AG04449 (cell line): ENCODE data around the gene ROBO1.

ENCODE experiments used
- CTCF ChIA-PET: fragments of 350-600 bp; formaldehyde crosslinking; extraction: SDS; loops from one replicate; lab custom pipeline; 2021; ENCODE audit warnings: antibody characterized with exemption; lab: Yijun Ruan, JAX
- POLR2A ChIA-PET: fragments of 400-600, 350-600 bp; formaldehyde crosslinking; extraction: SDS; loops from one replicate; lab custom pipeline; 2020; ENCODE audit warnings: antibody characterized with exemption, inconsistent platforms; lab: Yijun Ruan, JAX
- DNase-seq: peaks from one replicate; pipeline ENCODE4 v3.0.0-alpha.2; 2010; ENCODE audit warnings: low read depth, low spot score
- H3K4me3 ChIP-seq: 2 replicates; pipeline ENCODE4 v1.5.1; 2011; ENCODE audit warnings: low read depth, mild to moderate bottlenecking, control low read depth, low read length
- TF ChIP-seq, protein P1 (sequence below): IDR thresholded peaks from one replicate; pipeline ENCODE4 v1.5.1; 2011; ENCODE audit warnings: mild to moderate bottlenecking, moderate library complexity, low read length, control low read depth, inconsistent platforms; ENCODE audit not compliant: insufficient read depth; ENCODE audit errors: missing control alignments

ROBO1 gene

DNA sequence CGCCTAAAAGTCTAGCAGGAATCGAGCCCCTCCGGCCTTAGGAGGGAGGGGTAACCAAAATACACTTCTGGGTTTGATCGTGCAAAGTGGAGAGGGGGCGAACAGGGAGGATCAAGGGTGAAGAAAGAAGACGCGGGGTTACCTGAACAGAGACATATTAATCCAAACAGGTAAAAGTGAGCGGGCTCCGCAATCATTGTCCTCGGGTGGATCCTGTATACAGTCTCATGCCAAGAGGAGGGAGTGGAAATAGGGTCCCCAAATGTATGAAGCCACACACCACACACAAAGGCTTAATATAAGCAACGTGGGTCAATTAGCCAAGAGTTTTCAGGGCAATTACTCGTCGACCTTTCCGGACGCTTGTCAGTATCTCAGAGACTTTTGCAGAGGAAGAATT lies 749.5 kb downstream of the ROBO1 start:
- TF ChIP-seq, protein P1, sequence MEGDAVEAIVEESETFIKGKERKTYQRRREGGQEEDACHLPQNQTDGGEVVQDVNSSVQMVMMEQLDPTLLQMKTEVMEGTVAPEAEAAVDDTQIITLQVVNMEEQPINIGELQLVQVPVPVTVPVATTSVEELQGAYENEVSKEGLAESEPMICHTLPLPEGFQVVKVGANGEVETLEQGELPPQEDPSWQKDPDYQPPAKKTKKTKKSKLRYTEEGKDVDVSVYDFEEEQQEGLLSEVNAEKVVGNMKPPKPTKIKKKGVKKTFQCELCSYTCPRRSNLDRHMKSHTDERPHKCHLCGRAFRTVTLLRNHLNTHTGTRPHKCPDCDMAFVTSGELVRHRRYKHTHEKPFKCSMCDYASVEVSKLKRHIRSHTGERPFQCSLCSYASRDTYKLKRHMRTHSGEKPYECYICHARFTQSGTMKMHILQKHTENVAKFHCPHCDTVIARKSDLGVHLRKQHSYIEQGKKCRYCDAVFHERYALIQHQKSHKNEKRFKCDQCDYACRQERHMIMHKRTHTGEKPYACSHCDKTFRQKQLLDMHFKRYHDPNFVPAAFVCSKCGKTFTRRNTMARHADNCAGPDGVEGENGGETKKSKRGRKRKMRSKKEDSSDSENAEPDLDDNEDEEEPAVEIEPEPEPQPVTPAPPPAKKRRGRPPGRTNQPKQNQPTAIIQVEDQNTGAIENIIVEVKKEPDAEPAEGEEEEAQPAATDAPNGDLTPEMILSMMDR: no peak
- CTCF ChIA-PET: interaction anchor here (0.9 to 3.5 kb wide), 8 partner anchors 10 to 357 kb away, joined by 3 to 16 read pairs (median 4); no protein-coding TSS in a partner anchor
- peak overlapping the region; percentile 79 for H3K4me3 ChIP-seq
- POLR2A ChIA-PET: interaction anchor here (0.7 to 2.6 kb wide), 7 partner anchors 11 to 761 kb away, joined by 3 to 16 read pairs (median 5); no protein-coding TSS in a partner anchor
- DNase-seq: no peak

DNA sequence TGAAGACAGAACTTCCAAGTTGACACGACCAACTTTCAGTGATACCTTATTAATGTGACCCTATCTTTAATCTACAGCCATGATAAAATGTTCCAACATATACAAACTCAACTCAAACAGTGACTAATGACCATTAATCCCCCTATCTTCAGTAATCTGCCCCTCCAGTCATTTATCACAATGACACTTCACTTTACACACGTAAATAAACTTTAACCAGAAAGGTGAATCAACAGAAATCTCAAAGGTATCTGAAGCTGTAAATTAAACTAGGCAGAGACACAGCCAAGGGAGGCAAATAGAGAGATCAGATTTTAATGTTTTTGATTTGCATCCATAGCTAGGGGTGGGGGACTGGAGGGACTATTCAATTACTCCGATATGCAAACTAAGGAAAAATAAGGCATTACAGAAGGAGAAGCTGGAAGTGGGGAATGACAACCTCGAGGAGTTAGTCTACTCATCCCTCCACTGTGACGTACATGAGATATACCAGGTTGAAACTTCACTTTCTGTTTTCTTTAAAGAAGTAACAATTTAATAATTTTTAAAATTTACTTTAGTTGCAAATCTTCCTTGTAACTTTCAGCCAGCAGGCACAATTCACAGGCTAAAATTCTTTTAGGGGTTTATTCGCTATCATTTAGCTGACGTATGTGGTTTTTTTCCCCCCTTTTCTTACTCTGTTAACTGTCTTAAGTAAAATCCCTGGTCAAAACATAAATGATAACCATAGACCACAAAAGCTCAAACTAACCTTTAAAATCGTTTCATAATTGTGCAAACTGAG lies 751.0 kb downstream of the ROBO1 start:
- ChIA-PET CTCF (interaction anchor here (0.8 to 3.5 kb wide), 13 partner anchors 9 to 372 kb away, joined by 3 to 16 read pairs (median 4); no protein-coding TSS in a partner anchor), POLR2A (no interaction called here)
- peak overlapping the region; percentile 79 for H3K4me3 ChIP-seq
- TF ChIP-seq, protein P1: no peak
- no peak for DNase-seq

DNA sequence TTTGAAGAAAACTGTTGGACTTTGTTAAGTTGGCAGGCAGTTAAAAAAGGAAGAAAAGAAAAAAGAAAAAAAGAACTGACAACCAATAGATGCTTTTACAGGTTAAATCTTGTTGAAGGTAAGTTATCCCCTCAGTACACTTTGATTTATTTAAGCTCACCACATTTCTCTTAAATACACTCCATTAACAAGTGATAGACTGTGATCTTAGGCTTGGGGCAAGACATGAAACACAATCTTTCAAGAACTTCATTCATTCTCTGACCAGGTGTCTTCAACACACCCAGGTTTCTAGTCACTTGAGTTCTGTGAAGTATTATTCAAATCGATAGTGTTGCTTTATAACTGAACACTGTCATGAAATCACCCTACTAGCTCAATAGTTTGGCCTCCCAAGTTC lies 751.9 kb downstream of the ROBO1 start:
- TF ChIP-seq, protein P1: no peak
- POLR2A ChIA-PET: no interaction called here
- H3K4me3 ChIP-seq: peak overlapping the region; percentile 79
- CTCF ChIA-PET: interaction anchor here (0.8 to 3.5 kb wide), 6 partner anchors 8 to 354 kb away, joined by 3 to 16 read pairs (median 8); no protein-coding TSS in a partner anchor
- DNase-seq: no peak

DNA sequence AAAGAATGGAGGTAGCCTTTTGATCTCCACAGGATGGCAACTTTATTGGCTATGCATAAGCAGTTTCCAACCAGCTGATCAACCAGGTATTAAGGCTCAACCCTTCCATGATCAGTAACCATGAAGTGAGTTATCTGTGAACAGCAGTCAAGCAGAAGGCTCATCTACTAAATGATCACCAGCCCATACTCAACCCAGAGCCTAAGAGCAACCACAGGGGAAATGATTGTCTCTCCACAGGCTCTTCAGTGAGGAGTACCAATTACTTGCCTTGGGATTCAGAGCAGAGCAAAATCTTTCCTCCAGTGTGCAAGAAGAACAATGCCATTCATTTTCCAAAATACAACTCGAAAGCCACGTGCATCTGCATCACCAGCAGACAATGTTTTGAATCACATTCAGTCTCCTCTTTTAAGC lies 754.8 kb downstream of the ROBO1 start:
- ChIA-PET CTCF (no interaction called here), POLR2A (no interaction called here)
- no peak overlapping the region for H3K4me3 ChIP-seq
- TF ChIP-seq, protein P1: no peak
- no peak for DNase-seq

DNA sequence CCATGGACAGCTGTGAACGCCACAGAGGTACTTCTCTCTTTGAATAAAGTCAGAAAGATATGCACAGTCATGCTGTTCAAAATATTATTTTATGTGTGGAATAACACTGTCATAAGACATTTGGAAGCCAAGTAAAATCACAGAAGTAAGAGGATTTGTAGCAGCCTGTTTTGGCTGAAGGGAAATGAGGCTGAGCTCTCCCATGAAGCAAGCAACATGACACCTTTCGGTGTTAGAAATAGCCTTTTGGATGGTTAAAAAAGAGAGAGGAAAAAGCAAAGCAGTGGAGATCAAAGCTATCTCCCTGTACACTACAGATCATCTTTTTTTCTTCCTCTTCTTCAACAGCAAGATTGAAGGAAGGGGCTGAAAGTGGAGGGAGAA lies 755.3 kb downstream of the ROBO1 start:
- ChIA-PET POLR2A (no interaction called here), CTCF (interaction anchor here (0.6 kb wide), 1 partner anchor 24 kb away, joined by 3 read pairs; no protein-coding TSS in a partner anchor)
- DNase-seq: no peak
- H3K4me3 ChIP-seq: no peak overlapping the region
- TF ChIP-seq, protein P1: no peak

DNA sequence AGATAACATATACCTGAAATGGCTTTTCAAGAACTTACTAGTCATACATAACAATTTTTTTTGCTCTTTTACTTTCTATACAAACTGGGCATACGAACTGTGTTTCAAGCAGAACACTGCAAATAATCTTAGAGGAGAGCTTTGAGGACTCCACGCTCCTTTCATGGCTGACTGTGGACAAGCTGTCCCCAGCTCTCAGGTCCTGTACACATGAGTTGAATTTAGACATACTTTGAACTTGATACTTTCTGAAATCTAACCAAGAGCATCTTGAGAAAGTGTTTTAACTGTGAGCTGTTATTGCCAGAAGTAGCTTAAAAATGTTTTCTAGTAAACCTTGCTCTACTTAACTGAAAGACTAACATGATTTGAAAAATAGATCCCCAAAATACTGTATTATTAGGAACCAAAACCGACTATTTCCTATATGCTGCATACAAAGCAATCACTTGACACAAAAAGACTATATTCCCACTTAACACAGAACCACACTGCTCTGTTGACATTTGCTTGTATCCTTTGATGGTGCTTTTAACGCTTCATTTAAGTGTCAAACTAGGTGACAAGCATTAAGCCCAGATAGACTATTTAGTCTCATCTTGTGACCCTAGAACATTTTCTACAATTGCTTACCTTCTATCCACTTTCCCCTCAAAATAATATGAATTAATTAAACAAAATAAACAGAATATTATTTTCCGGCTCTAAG lies 755.8 kb downstream of the ROBO1 start:
- DNase-seq: no peak
- TF ChIP-seq, protein P1: no peak
- CTCF ChIA-PET: interaction anchor here (0.6 kb wide), 1 partner anchor 24 kb away, joined by 3 read pairs; no protein-coding TSS in a partner anchor
- POLR2A ChIA-PET: no interaction called here
- no peak overlapping the region for H3K4me3 ChIP-seq
